ENCODE results near the gene WWTR1.

GRCh38 chr3:149548669-149549065, 109.2 kb downstream of the WWTR1 start:
- TF ChIP-seq POLR2A (IDR thresholded peaks at IDR 0.05) = no peak
- TF ChIP-seq, protein P1, sequence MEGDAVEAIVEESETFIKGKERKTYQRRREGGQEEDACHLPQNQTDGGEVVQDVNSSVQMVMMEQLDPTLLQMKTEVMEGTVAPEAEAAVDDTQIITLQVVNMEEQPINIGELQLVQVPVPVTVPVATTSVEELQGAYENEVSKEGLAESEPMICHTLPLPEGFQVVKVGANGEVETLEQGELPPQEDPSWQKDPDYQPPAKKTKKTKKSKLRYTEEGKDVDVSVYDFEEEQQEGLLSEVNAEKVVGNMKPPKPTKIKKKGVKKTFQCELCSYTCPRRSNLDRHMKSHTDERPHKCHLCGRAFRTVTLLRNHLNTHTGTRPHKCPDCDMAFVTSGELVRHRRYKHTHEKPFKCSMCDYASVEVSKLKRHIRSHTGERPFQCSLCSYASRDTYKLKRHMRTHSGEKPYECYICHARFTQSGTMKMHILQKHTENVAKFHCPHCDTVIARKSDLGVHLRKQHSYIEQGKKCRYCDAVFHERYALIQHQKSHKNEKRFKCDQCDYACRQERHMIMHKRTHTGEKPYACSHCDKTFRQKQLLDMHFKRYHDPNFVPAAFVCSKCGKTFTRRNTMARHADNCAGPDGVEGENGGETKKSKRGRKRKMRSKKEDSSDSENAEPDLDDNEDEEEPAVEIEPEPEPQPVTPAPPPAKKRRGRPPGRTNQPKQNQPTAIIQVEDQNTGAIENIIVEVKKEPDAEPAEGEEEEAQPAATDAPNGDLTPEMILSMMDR (IDR thresholded peaks at IDR 0.05) = no peak
- no peak for TF ChIP-seq EP300 (IDR thresholded peaks at IDR 0.05)
- TF ChIP-seq POLR2AphosphoS5 (IDR thresholded peaks at IDR 0.05) = no peak
